Renal cortical epithelial cell (primary cell): ENCODE measurements around the gene SHKBP1. TPM values are rescaled to one million over a fixed set of nuclear protein-coding genes. Genes with fewer than 3 reads are reported as not detected.

ENCODE experiments used
- DNase-seq: peaks from one replicate; pipeline ENCODE4 v3.0.0-alpha.2; 2011; ENCODE audit warnings: low read depth
- total RNA-seq: library from RNA; depleted of rRNA; stranded (reverse); fragments of >200 nt; gene quantifications from 2 replicates; pipeline ENCODE4 v1.2.3, GENCODE V29; 2014

Gene SHKBP1
- total RNA-seq, 1 donor from 2014 or later: 53.5 TPM

GRCh38 chr19:40601134-40601974, 24.7 kb downstream of the SHKBP1 start, which contains the start of gene LTBP4:
Gene LTBP4, plus strand, starts transcription at chr19:40601369. Its CDS starts 19 bp downstream, at chr19:40601388.
- no peak for DNase-seq

- DNase-seq: no peak
Observed at GRCh38 chr19:40603071-40603388, 26.4 kb downstream of the SHKBP1 start.

- peak; percentile 94 for DNase-seq
Observed at GRCh38 chr19:40603389-40604170, 26.9 kb downstream of the SHKBP1 start.

- no peak for DNase-seq
Observed at GRCh38 chr19:40604171-40604646, 27.5 kb downstream of the SHKBP1 start.

GRCh38 chr19:40604647-40605215, 28.1 kb downstream of the SHKBP1 start:
- DNase-seq: no peak

- DNase-seq: peak; percentile 55
Observed at GRCh38 chr19:40605216-40605971, 28.7 kb downstream of the SHKBP1 start.

GRCh38 chr19:40607311-40608239, 30.9 kb downstream of the SHKBP1 start:
- DNase-seq: no peak

GRCh38 chr19:40608240-40608621, 31.6 kb downstream of the SHKBP1 start:
- no peak for DNase-seq

GRCh38 chr19:40608957-40609356, 32.3 kb downstream of the SHKBP1 start:
- DNase-seq: no peak

GRCh38 chr19:40609561-40610395, 33.1 kb downstream of the SHKBP1 start:
- peak; percentile 71 for DNase-seq

GRCh38 chr19:40610396-40611064, 33.9 kb downstream of the SHKBP1 start:
- no peak for DNase-seq

- DNase-seq: no peak
Observed at GRCh38 chr19:40611096-40611495, 34.4 kb downstream of the SHKBP1 start.

GRCh38 chr19:40611900-40612698, 35.4 kb downstream of the SHKBP1 start:
- no peak for DNase-seq

GRCh38 chr19:40612831-40613689, 36.4 kb downstream of the SHKBP1 start:
- DNase-seq: no peak

GRCh38 chr19:40613690-40614621, 37.3 kb downstream of the SHKBP1 start:
- peak; percentile 6 for DNase-seq
